HTR-8/SVneo (cell line): ENCODE data around the gene DLG2.

Experiments
- DNase-seq: peaks from one replicate; pipeline ENCODE4 v3.0.0; 2011; ENCODE audit warnings: low spot score, mixed read lengths; ENCODE audit not compliant: insufficient read length
- FAIRE-seq: peaks from 2 replicates; lab custom pipeline; 2011; peaks lifted over from hg19 to GRCh38; lab: Jason Lieb, UNC

The DLG2 gene

DNA sequence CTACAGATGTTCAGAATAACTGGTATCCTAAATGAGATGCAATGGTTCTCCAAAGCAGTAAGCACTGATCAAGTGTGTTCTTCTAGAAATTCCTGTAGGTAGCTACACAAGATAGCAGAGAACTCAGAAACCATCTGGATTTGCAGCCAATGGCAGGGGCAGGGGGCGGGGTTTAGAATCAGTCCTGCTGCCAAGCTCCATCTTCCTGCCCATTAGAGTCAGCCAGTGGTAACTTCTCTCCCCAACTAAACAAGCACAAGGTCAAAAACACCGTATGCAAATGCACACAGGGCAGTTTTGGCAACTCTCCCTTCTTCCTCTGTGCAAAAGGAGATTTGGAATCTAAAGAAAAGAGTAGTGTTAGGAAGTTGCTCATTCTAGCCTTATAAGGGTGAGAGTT lies 2103.5 kb downstream of the DLG2 start:
- DNase-seq = no peak

DNA sequence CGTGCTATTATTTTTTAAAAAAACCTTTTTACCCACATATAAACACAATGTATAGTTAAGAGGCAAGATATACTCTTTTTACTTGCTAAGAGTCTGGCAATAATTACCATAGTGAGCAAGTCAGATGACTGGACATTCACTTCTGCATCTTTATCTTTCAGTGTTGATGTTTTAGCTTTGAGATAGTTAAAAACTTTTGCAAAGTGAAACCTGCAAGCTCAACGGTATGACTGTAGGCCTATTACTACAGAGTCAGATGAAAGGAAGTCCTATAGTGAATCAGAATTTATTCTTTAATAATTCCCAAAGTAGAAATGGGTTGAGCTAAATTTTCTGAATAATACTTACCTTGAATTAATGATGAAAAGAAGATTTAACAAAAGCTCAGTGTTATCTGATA lies 2104.2 kb downstream of the DLG2 start:
- FAIRE-seq (no peak), DNase-seq (no peak)

More for the DNA sequence above, 2103.5 kb downstream of the DLG2 start:
- no peak for FAIRE-seq

DNA sequence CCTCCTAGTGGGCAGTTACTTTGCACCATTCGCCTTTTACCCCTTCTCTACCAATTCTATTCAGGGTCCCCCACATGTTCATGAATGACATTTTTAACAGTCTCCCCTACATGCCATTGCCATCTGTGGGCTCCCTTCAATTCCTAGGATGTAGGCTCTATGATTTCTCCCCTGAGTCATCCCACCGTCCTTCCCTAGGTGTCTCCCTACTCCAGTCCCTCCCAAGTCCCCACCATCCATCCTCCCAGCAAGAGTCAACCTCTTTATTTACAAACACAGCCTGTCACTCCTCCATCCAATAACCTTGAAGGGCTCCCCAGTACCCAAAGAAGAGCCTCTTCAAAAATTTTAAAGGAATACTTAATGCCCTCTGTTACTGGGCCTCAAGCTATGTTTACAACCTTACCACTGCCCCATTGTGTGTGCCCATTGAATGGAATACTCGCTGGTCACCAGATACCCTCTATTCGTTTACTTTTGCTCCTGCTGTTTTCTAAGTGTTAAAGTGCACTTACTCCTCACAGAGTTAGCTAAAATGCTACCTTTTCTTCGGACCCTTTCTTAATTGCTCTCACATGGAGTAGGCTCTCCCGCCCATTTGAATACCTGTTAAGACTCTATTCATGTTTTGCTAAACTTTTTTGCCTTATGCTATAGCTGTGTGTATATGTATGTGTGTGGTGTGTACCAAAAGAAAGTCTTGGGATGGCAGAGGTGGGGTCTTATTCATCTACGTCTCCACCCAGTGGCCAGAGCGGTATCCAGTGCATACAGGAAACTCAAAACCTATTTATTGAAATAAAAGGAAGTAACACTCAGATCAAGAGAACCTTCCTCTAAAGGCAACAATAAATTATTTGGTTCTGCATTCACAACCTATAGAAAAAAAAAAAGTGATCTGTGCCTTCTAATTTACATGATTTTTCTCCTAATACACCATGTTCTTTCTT lies 2105.2 kb downstream of the DLG2 start:
- no peak for FAIRE-seq
- no peak for DNase-seq

DNA sequence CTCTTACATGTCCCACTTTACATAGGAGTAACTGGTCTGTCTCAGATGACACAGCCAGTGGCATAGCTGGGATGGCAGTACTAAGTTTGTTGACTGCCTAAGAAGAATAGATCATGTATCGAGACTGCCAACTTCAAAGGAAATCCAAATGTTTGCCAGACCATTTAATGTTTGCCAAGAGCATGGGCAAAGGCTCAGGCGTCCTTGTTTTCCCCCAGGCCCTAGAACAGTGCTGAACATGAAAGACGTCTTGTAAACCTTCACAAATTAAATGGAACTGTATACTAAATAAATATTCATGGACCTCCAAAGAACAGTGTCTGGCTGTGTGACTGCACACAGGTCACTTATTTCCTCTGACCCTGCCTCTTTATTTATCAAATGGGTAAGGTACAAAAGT lies 2106.3 kb downstream of the DLG2 start:
- no peak for FAIRE-seq
- no peak for DNase-seq

DNA sequence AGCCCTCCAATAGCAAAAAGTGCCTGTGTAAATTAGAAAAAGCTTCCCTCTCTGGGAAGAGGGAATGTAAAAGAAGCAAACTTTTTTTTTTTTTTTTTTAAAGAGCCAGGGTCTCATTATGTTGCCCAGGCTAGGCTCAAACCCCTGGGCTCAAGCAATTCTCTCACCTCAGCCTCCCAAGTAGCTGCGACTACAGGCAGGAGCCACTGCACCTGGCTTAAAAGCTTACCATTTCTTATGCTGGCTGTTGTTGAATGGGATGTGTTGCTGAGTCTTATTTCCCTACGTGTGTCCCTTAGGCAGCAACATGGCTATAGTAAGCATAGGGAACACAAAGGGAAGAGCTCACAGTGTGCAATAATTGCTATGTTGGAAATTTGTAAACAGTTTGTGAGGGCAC lies 2115.5 kb downstream of the DLG2 start:
- no peak for DNase-seq
- no peak for FAIRE-seq

DNA sequence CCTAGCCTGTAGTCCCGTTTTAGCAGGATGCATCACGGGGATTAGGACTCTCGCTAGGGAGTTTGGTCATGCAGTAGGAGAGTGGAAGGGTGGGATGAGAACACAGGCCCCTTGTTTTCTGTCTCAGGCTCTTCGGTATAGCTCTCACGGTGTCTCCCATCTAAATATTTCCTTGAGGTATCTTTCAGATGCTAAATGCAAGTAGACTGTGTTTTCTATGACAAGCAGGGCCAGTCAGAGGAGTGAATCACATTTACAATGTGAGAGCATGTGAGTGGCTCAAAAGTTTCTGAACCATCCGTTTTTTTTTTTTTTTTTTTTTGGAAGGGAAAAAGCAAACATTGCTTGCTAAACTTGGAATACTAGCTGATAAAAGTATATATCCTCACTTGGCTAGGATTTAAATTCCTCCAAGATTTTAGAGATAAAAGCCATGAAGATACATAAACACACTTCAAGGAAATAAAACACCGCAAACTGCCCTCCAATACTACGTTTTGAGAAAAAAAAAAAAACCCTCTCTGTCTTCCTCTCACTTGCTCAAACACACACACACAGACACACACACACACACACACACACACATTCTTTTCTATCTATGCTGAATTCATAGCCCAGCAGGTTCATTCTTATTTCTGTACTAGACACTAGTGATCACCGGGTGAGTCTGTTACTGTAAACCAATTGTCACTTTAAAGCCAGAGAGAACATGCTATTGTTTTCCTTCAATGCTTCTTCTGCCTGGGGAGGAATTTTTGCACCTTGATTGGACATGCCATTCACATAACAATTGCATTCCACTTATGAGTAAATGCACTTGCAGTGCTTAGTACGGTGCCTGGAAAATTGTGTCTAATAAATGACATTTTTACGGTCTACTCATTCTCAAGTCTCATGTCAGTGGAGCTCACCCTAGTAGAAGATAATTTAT lies 2116.3 kb downstream of the DLG2 start:
- FAIRE-seq = no peak

DNA sequence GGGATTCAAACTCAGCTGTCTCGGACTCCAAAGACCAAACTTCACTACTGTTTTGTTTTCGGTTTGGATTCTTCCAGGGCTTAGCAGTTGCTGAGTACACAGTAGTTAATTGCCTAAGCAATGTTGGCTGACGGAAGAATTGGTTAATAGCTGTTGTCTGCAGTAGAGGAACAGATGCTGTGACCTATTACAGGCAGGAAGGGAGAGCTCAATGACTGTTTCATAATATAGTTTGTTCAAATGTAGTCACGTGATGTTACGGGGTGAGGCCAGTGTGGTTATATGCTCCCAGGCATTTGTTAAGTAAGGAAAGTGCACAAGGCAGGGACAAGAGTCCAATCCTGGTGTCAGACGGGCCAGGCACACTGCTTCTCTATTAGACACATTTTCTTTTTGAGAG lies 2118.3 kb downstream of the DLG2 start:
- no peak for DNase-seq
- no peak for FAIRE-seq

More for the DNA sequence above, 2116.3 kb downstream of the DLG2 start:
- DNase-seq = no peak

DNA sequence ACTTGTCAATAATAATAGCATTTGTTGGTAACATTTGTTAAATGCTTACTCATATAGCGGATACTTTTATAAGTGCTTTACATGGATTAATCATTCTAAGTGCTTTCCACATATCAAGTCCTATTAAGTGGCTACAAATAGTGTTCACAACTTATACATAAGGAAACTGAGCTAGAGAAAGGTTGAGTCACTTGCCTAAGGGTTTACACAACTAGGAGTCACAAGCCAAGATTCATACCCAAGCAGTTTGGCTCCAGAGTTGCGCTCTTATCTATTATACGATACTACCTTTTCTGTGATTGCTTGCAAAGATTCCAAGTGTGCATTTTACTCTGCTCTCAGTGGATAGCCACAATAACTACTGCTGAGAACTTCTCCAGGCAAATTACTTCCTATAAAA lies 2125.1 kb downstream of the DLG2 start:
- FAIRE-seq (no peak), DNase-seq (no peak)

DNA sequence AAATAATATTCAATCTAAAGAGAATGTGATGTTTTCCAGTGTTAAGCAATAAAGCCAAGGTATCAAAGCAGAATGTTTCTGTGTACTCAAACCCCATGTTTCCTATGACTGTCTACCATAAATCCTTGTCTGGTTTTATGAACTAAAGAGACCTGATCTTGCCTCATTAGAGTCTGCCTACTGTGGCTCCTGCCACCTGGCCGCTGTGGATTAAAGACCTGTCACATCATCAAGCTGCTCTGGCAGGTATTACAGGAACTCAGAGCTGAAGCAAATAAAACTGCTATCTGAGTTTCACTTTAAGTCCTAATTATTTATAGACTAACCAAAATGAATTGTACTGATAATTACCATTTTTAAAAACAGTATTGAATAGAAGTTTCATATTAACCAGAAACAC lies 2133.2 kb downstream of the DLG2 start:
- FAIRE-seq (no peak), DNase-seq (no peak)

DNA sequence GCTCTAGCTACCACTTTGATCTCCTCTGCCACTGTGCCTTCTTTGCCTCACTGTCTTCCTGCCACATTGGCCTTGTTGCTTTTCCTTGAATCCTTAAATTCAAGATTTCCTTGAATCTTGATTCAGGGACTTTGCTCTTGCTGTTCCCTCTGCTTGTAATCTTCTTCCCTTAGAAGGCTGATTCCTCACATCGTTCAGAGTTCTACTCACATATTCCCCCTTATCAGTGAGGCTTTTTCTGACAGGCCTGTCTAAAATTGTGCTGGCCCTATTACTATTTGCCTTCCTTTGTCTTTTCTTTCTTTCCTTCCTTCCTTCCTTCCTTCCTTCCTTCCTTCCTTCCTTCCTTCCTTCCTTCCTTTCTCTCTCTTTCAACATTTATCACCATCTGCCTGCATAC lies 2134.1 kb downstream of the DLG2 start:
- DNase-seq (no peak), FAIRE-seq (no peak)

DNA sequence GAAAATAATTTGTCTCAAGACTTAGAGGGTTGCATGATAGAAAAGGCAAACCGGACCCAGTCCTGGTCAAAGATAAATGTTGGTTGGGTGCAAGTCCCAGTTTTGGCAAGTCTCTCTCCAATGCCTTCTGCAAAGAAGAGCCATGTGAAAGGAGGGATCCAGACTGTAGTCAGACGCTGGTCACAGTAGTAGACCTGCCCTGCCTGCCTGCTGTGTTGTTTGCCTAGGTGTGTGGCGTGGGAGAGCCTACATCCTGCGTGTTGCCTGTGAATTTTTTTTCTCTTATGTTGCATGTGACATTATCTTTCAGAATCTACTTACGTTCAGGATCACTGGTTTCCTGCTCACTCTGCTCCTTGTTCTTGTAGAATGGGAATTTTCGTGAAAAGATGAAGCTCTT lies 2143.3 kb downstream of the DLG2 start:
- no peak for FAIRE-seq
- no peak for DNase-seq

DNA sequence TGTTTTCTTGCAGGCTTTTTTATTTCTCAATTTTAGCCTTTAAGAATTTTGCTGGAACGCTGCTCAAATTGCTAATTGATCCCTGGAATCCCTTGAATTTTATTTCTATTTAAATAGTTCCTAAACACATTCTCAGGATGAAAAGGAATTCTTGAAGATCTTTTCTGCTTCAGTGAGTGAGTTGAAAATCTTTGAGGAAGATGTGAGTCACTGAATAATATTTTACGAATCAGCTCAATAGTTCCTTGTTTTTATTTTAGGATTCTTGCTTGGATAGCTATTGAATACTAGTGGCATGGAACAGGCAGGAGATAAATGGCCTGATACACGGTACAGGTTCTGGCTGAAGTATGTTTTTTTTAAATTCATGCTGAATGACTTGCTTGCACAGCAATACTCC lies 2146.3 kb downstream of the DLG2 start:
- no peak for DNase-seq
- no peak for FAIRE-seq

DNA sequence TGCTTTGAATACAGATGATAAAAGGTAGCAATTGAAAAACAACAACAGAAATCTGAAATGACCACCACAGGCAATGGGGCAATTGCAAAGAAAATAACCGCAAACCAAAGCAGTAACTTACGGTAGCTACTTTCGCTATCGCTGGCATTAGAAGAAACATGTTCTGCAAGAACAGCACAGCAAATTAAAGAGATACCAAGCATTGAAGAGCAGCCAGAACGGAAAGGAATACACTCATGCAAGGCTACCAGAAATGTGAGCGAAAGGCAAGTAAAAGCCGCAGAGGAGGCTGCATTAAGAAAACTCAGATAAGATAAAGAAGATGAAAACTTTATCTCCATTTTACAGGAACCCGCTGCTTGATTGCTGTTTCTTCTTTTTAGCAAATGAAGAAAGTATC lies 2146.9 kb downstream of the DLG2 start:
- no peak for DNase-seq
- no peak for FAIRE-seq

DNA sequence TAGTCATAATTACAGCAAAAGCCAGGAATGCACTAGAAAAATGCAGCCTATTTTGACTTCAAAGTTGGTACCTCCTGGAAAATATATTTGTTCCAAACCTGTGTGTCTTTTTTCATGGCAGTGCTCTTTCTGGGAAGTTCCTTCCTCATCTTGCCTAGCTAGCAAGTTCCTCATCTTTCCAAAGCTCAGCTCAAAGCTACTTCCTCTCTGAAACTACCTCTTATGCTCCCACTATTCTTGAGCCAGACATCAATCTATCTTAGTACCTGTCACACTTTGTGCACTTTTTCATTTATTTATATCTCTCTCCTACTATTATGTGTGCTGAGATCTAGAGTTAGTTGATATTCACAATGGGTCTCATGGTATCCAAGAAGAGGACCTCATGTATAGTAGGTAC lies 2149.4 kb downstream of the DLG2 start:
- DNase-seq = no peak
- FAIRE-seq = no peak

DNA sequence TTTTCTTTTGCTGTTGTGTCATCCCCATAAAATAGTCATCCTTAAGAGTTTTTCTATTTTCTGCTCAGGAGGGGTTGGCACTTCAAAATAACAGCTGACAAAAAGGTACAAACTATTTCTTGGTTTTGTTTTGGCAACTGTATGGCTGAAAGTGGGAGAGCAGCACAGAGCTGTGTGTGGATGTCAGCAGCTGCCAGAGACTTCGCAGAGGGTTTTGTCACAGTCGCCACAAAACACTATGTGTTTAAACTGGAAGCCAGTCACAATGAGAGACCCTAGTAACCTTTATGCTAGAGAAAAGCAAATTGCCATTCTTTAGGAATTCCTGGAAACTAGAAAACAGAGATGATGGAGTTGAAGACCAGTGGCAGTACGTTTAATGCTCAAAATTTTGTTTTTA lies 2151.4 kb downstream of the DLG2 start:
- DNase-seq = no peak
- no peak for FAIRE-seq

DNA sequence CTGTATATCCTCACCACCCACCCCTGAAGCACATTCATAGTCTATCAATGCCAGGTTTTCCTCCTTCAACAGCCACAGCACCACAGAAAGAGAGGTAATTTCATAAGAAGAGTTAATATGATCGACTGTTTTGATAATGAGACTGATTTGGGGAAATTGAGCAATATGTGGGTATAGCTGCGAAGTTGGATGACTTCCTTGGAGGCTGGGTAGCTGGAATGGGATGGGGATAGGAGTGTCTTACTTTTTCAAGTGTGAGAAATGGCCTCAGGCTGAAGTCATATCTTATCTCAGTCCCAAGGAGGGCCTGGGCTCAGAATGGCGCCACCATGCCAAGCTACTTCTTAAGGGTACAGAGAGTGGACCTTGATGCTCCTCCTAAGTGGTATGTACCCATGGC lies 2153.4 kb downstream of the DLG2 start:
- no peak for DNase-seq
- FAIRE-seq = no peak

DNA sequence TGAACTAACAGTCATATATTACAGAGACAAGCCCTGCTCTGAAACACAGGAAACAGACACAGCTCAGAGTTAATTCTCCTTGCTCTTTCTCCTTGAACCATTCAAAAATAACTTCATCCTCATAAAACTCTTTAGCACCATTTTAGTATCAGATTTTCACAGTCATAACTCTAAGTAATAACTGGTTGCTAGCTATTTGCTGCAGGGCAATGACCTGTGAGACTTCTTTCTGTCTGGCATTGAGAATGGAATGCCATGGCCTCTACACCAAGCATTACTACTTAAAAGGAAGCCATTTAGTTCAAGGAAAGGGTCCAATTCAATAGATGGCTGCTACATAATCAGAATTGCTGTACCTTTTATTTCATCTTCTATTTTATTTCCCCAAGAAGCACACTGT lies 2154.3 kb downstream of the DLG2 start:
- DNase-seq = no peak
- no peak for FAIRE-seq

DNA sequence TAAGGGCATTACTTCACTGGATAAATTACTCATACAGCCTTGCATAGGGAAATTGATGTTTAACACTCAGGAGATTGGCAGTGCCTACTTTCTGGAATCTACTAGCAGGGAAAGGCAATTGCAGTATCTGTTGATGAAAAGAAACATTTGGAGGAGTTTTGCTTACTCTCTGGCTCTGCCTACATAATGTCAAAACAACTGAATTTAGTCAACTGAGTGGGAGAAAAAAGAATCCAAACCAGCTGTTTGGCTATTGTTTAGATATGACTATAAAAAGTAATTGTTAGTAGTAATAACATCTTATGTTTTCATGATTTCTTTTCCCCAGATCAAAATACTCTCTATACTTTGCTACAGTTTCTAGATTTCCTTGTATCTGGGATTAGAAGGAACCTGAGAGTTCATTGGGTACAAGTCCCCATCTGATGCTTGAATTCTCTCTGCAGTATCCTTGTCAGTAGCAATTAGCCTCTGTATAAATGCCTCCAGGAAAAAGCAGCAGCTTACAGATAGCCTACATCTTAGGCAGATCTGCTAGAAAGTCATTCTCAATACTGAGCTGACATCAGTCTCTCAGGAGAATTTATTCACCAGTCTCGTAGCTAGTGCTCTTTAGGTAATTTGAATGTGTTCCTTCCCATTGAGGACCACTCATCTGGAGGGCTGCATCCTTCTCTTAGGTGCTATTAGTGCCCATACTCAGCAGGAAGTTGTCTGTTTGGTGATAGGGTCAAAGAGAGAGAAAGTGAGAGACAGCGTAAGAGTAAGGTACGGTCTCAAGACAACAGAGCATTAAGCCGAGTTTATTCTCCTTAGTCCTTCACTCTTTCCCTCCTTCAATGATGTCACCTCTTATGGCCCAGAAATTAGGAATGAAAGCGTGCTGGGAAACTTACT lies 2155.1 kb downstream of the DLG2 start:
- DNase-seq (no peak), FAIRE-seq (no peak)

DNA sequence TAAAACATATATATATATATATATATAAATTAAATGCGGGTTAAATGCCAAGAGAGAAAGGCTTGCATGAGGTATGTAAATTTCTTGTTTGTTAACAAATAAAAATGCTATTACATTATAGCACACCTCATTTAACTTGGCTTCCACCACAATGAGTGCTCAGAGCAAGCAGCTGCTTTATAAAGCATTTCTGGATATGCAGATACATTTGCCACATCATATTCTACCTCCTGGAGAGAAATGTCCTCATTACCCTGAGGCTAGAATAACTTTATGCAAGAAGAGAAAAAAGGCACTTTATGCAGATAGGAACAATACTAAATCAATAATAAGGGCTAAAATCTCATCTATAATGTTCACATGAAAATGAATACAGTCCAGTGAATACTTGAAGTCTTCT lies 2159.3 kb downstream of the DLG2 start:
- DNase-seq (no peak), FAIRE-seq (no peak)
